Ovary (tissue), 9 donors: ENCODE results near the gene GRSF1. TPM values are rescaled to one million over a fixed set of nuclear protein-coding genes. Genes with fewer than 3 reads are reported as not detected.

Source experiments
- DNase-seq, 5 donors: peaks; one replicate each; pipeline ENCODE4 v3.0.0-alpha.2; 2019 to 2020
- H3K27ac ChIP-seq, 2 donors: fragments of 200-600 bp; one replicate each; pipeline versions ENCODE4 v1.5.1 to v1.8.0; 2019 to 2022
- H3K27me3 ChIP-seq: fragments of 200-600 bp; one replicate; pipeline ENCODE4 v1.8.0; 2022
- H3K36me3 ChIP-seq: fragments of 200-600 bp; sonication (generic); one replicate; pipeline ENCODE4 v1.5.1; 2019
- H3K4me1 ChIP-seq: one replicate; pipeline ENCODE4 v1.8.1; 2013; ENCODE audit warnings: mild to moderate bottlenecking, moderate library complexity; ENCODE audit not compliant: insufficient read depth
- H3K4me3 ChIP-seq: fragments of 200-600 bp; sonication (generic); one replicate; pipeline ENCODE4 v1.5.1; 2017
- H3K9me3 ChIP-seq, 2 donors: fragments of 200-600 bp in 1 of 2; sonication (generic) in 1 of 2; one replicate each; pipeline versions ENCODE4 v1.5.1 to v1.8.1; 2013 to 2019; ENCODE audit warnings: mild to moderate bottlenecking in 1 of 2, moderate library complexity in 1 of 2
- CTCF ChIP-seq, 3 donors: fragments of 450-650 bp in 2 of 3; fragments of 200-600 bp in 1 of 3; IDR thresholded peaks; one replicate each; pipeline versions ENCODE4 v1.5.1 to v1.8.0; 2016 to 2022; ENCODE audit warnings: antibody characterized with exemption in 3 of 3, mild to moderate bottlenecking in 1 of 3
- EP300 ChIP-seq: sonication (generic); formaldehyde crosslinking; IDR thresholded peaks from one replicate; pipeline ENCODE4 v1.6.1; 2017; ENCODE audit warnings: antibody characterized with exemption
- POLR2A ChIP-seq: fragments of 450-650 bp; IDR thresholded peaks from one replicate; pipeline ENCODE4 v1.6.1; 2017; ENCODE audit warnings: antibody characterized with exemption, mild to moderate bottlenecking, moderate library complexity
- WGBS, 3 donors: extraction: QIAGEN DNeasy Blood & Tissue Kit in 1 of 3; methylation state at CpG; one replicate each; pipeline versions ENCODE4 v1.1.5 to v1.1.7; 2013 to 2017; 5-methylcytosine and 5-hydroxymethylcytosine counted together
- intact Hi-C, 4 donors: fragments of 100-400 bp; cut with DNase I; formaldehyde crosslinking; loops; one replicate each; pipeline versions ENCODE4 v1.11.0 to v1.15.1; 2022 to 2023
- polyA plus RNA-seq, 2 donors: library from polyadenylated mRNA; stranded (reverse); fragments of 200-250 nt in 1 of 2; fragments of 350-450 nt in 1 of 2; fragmentation: Illumina TruSeq in 1 of 2; extraction: RNeasy Lipid Tissue Mini Kit (QIAGEN cat#74804) in 1 of 2; gene quantifications; one replicate each; pipeline ENCODE4 v1.2.3, GENCODE V29; 2013 to 2014
- total RNA-seq, 7 donors: library from RNA; depleted of rRNA in 2 of 7; stranded (reverse); fragments of >200 nt in 2 of 7; fragmentation: NEBNext Ultra II Directional in 3 of 7; extraction: Animal tissue kit (Norgen Biotek cat#: 25700) in 3 of 7; gene quantifications; one replicate each; pipeline versions ENCODE4 v1.1.0 to v1.2.4, GENCODE V29; 2016 to 2023
- donor health status: DM: no; HTN: no; CAD: no; lungs with moderate emphysema.
- donor health status: DM: no; HTN: no; CAD: no.
- donor health status: Bipolar disorder and iron deficiency.
- donor health status: DM: yes; HTN: yes; CAD: no.
- donor health status: DM: no; HTN: no; CAD: no.
- donor health status: DM: yes; HTN: yes; CAD: no.

The GRSF1 gene
- total and polyA plus RNA-seq, 9 donors, result 28.4 to 78.7 (median 44.3) TPM

- Histone ChIP-seq H3K27ac (no peak overlapping the region), H3K36me3 (no peaks in the 10 kb centered on the region), H3K4me3 (no peak overlapping the region), H3K9me3 (no peaks in the 10 kb centered on the region), H3K4me1 (no peaks in the 10 kb centered on the region), H3K27me3 (no peaks in the 10 kb centered on the region)
- DNase-seq, result no peak
- WGBS, 3 donors, result 86 to 100% (median 89%) methylated on average over 1 of the region's 1 CpG
- intact Hi-C loops, result no loop called here
- TF ChIP-seq EP300 (no peak), POLR2A (no peak), CTCF (IDR thresholded peaks at IDR 0.05) (no peak)
Observed at GRCh38 chr4:70788733-70789132, 51.0 kb downstream of the GRSF1 start.

GRCh38 chr4:70787496-70787895 is 52.2 kb downstream of the GRSF1 start:
- Histone ChIP-seq H3K9me3 (no peaks in the 10 kb centered on the region), H3K27ac (no peak overlapping the region), H3K27me3 (no peaks in the 10 kb centered on the region), H3K4me3 (no peak overlapping the region), H3K4me1 (no peaks in the 10 kb centered on the region), H3K36me3 (no peaks in the 10 kb centered on the region)
- no peak for DNase-seq
- intact Hi-C loops, result no loop called here
- TF ChIP-seq POLR2A (no peak), CTCF (IDR thresholded peaks at IDR 0.05) (no peak), EP300 (no peak)
- 87 to 92% (median 90%) methylated on average over 5 of the region's 5 CpGs for WGBS, 3 donors

GRCh38 chr4:70783096-70783495 is 56.6 kb downstream of the GRSF1 start:
- intact Hi-C loops, result no loop called here
- 44 to 55% (median 53%) methylated on average over 4 of the region's 4 CpGs for WGBS, 3 donors
- H3K4me1 ChIP-seq, result peaks cover 2% of the 10 kb centered on the region
- H3K9me3 ChIP-seq, result no peaks in the 10 kb centered on the region
- H3K36me3 ChIP-seq, result no peaks in the 10 kb centered on the region
- TF ChIP-seq EP300 (no peak), POLR2A (no peak), CTCF (IDR thresholded peaks at IDR 0.05) (no peak)
- no peaks in the 10 kb centered on the region for H3K27me3 ChIP-seq
- H3K27ac ChIP-seq, result no peak overlapping the region
- no peak for DNase-seq
- H3K4me3 ChIP-seq, result no peak overlapping the region

GRCh38 chr4:70778888-70779422 is 60.7 kb downstream of the GRSF1 start:
- 10% methylated on average over 5 of the region's 5 CpGs for WGBS, 3 donors
- DNase-seq, result peak in 1 of 5 donors; percentile 15
- Histone ChIP-seq H3K36me3 (no peaks in the 10 kb centered on the region), H3K27me3 (no peaks in the 10 kb centered on the region), H3K4me1 (peaks cover 2% of the 10 kb centered on the region), H3K9me3 (no peaks in the 10 kb centered on the region), H3K27ac (peak overlapping the region in 1 of 2 donors; percentile 48), H3K4me3 (no peak overlapping the region)
- TF ChIP-seq POLR2A, result no peak
- no peak for TF ChIP-seq EP300
- TF ChIP-seq CTCF (IDR thresholded peaks at IDR 0.05), result no peak
- intact Hi-C loops, result loop anchor here in 1 of 4 donors (10.0 kb wide), 1 partner anchor 74 kb away; no protein-coding TSS in a partner anchor
